OCI-LY1 (cell line): ENCODE measurements around the gene ASTL.
A peak's percentile ranks its signal among the peaks of the same experiment; 100 is the strongest.

Experiments used
- H2AFZ ChIP-seq: fragments of 200-600 bp; sonication (generic), shearing (Covaris generic); 2 replicates; pipeline ENCODE4 v1.6.0; 2014; ENCODE audit warnings: antibody characterized with exemption, mild to moderate bottlenecking, low read length
- H3F3A ChIP-seq: fragments of 200-600 bp; sonication (generic), shearing (Covaris generic); 2 replicates; pipeline ENCODE4 v1.6.0; 2014; ENCODE audit warnings: mild to moderate bottlenecking, antibody characterized with exemption, low read length, moderate library complexity; ENCODE audit not compliant: insufficient read depth
- H3K27ac ChIP-seq: fragments of 200-600 bp; sonication (generic); 2 replicates; pipeline ENCODE4 v1.5.1; 2014; ENCODE audit warnings: low read length, mixed run types, mild to moderate bottlenecking, low read depth; ENCODE audit not compliant: poor library complexity, severe bottlenecking
- H3K27me3 ChIP-seq: fragments of 200-600 bp; sonication (generic); 2 replicates; pipeline ENCODE4 v1.6.0; 2014; ENCODE audit warnings: antibody characterized with exemption, mild to moderate bottlenecking, low read length, moderate library complexity; ENCODE audit not compliant: insufficient read depth
- H3K36me3 ChIP-seq: fragments of 200-600 bp; sonication (generic); 2 replicates; pipeline ENCODE4 v1.6.1; 2014; ENCODE audit warnings: mild to moderate bottlenecking, antibody characterized with exemption, low read length, moderate library complexity, mixed read lengths; ENCODE audit not compliant: insufficient read depth
- H3K4me1 ChIP-seq: fragments of 200-600 bp; sonication (generic); 2 replicates; pipeline ENCODE4 v1.5.1; 2014; ENCODE audit warnings: mild to moderate bottlenecking, low read length, moderate library complexity; ENCODE audit not compliant: insufficient read depth, severe bottlenecking
- H3K4me2 ChIP-seq: fragments of 200-600 bp; sonication (generic), shearing (Covaris generic); 2 replicates; pipeline ENCODE4 v1.6.1; 2014; ENCODE audit warnings: low read length
- H3K4me3 ChIP-seq: fragments of 200-600 bp; sonication (generic); 2 replicates; pipeline ENCODE4 v1.5.1; 2014; ENCODE audit warnings: low read length, low read depth, mild to moderate bottlenecking, mixed read lengths; ENCODE audit not compliant: poor library complexity, severe bottlenecking
- H3K79me2 ChIP-seq: fragments of 200-600 bp; shearing (Covaris generic); 2 replicates; pipeline ENCODE4 v1.6.1; 2016; ENCODE audit warnings: mixed run types, low read length, mixed read lengths; ENCODE audit not compliant: insufficient read depth
- H3K9ac ChIP-seq: fragments of 200-600 bp; sonication (generic), shearing (Covaris generic); 2 replicates; pipeline ENCODE4 v1.6.1; 2014; ENCODE audit warnings: mild to moderate bottlenecking, low read length, mixed read lengths
- H3K9me2 ChIP-seq: fragments of 200-600 bp; sonication (generic), shearing (Covaris generic); 2 replicates; pipeline ENCODE4 v1.6.1; 2014; ENCODE audit warnings: low read depth, mild to moderate bottlenecking, low read length, mixed read lengths
- H3K9me3 ChIP-seq: fragments of 200-600 bp; shearing (Covaris generic); 2 replicates; pipeline ENCODE4 v1.6.1; 2014; ENCODE audit warnings: low read length, mixed read lengths
- H4K20me1 ChIP-seq: fragments of 200-600 bp; sonication (generic), shearing (Covaris generic); 2 replicates; pipeline ENCODE4 v1.6.0; 2016; ENCODE audit warnings: mild to moderate bottlenecking, low read length; ENCODE audit not compliant: insufficient read depth
- CTCF ChIP-seq: fragments of 200-600 bp; sonication (generic), shearing (Covaris generic); IDR thresholded peaks from 2 replicates; pipeline ENCODE4 v1.5.1; 2017; ENCODE audit warnings: mild to moderate bottlenecking, antibody characterized with exemption, low read length, moderate library complexity, mixed read lengths
- EZH2 ChIP-seq: fragments of 200-600 bp; sonication (generic), shearing (Covaris generic); IDR thresholded peaks from 2 replicates; pipeline ENCODE4 v1.8.0; 2017; ENCODE audit warnings: borderline replicate concordance, mixed run types, mild to moderate bottlenecking, antibody characterized with exemption, low read length, moderate library complexity, mixed read lengths

The ASTL gene

GRCh38 chr2:96164459-96165184 lies 26.3 kb upstream of the ASTL start:
- H3F3A ChIP-seq: peaks cover 4% of the 10 kb centered on the region; the same call in 1 of the 2 replicates
- H3K27ac ChIP-seq: peak overlapping the region; percentile 90
- no peaks in the 10 kb centered on the region for H3K9me2 ChIP-seq
- no peaks in the 10 kb centered on the region for H4K20me1 ChIP-seq
- H3K4me3 ChIP-seq: peak overlapping the region; percentile 52
- H3K27me3 ChIP-seq: no peaks in the 10 kb centered on the region
- TF ChIP-seq CTCF (no peak), EZH2 (no peak)
- H3K4me2 ChIP-seq: peak overlapping the region; percentile 76
- H3K9me3 ChIP-seq: no peaks in the 10 kb centered on the region
- peaks cover 35% of the 10 kb centered on the region for H3K4me1 ChIP-seq
- H3K9ac ChIP-seq: peak overlapping the region; percentile 70
- H2AFZ ChIP-seq: peak overlapping the region; percentile 97; the same call in 1 of the 2 replicates
- H3K36me3 ChIP-seq: peaks cover 6% of the 10 kb centered on the region; the same call in 1 of the 2 replicates
- H3K79me2 ChIP-seq: no peaks in the 10 kb centered on the region

- Histone ChIP-seq H3K4me1 (peaks cover 35% of the 10 kb centered on the region), H3K9me3 (no peaks in the 10 kb centered on the region), H3K36me3 (peaks cover 6% of the 10 kb centered on the region; the same call in 1 of the 2 replicates), H3K9me2 (no peaks in the 10 kb centered on the region), H3K27ac (peak overlapping the region; percentile 90), H3F3A (peaks cover 4% of the 10 kb centered on the region; the same call in 1 of the 2 replicates), H2AFZ (no peak overlapping the region), H3K4me2 (peak overlapping the region; percentile 76), H4K20me1 (no peaks in the 10 kb centered on the region), H3K9ac (peak overlapping the region; percentile 70), H3K4me3 (peak overlapping the region; percentile 52), H3K79me2 (no peaks in the 10 kb centered on the region), H3K27me3 (no peaks in the 10 kb centered on the region)
- TF ChIP-seq EZH2 (no peak), CTCF (no peak)
These were observed 25.6 kb upstream of the ASTL start for GRCh38 chr2:96163768-96164429.

- no peak overlapping the region for H3K4me3 ChIP-seq
- no peaks in the 10 kb centered on the region for H3K27me3 ChIP-seq
- H3F3A ChIP-seq: peaks cover 4% of the 10 kb centered on the region; the same call in 1 of the 2 replicates
- no peaks in the 10 kb centered on the region for H3K79me2 ChIP-seq
- no peaks in the 10 kb centered on the region for H3K9me3 ChIP-seq
- peaks cover 35% of the 10 kb centered on the region for H3K4me1 ChIP-seq
- peak overlapping the region; percentile 76; the same call in 1 of the 2 replicates for H3K4me2 ChIP-seq
- H4K20me1 ChIP-seq: no peaks in the 10 kb centered on the region
- H3K9ac ChIP-seq: peak overlapping the region; percentile 11; the same call in 1 of the 2 replicates
- TF ChIP-seq CTCF: no peak
- TF ChIP-seq EZH2: no peak
- no peak overlapping the region for H2AFZ ChIP-seq
- H3K36me3 ChIP-seq: peaks cover 6% of the 10 kb centered on the region; the same call in 1 of the 2 replicates
- peak overlapping the region; percentile 90 for H3K27ac ChIP-seq
- no peaks in the 10 kb centered on the region for H3K9me2 ChIP-seq
These were observed 25.1 kb upstream of the ASTL start for GRCh38 chr2:96163415-96163767.
